HG02938 (cell line): Measurements from ENCODE around the gene CEACAM16.
"Not testable (repeated sequence)": the region's sequence is repeated elsewhere in the genome, so short reads cannot be mapped to it uniquely, and the experiment has no call there.

Experiments
- ATAC-seq: cut with Tn5 transposase; IDR thresholded peaks from one replicate; pipeline ENCODE4 v1.9.1; 2021; ENCODE audit warnings: mild to moderate bottlenecking, moderate library complexity; ENCODE audit not compliant: unreplicated experiment

Gene CEACAM16

DNA sequence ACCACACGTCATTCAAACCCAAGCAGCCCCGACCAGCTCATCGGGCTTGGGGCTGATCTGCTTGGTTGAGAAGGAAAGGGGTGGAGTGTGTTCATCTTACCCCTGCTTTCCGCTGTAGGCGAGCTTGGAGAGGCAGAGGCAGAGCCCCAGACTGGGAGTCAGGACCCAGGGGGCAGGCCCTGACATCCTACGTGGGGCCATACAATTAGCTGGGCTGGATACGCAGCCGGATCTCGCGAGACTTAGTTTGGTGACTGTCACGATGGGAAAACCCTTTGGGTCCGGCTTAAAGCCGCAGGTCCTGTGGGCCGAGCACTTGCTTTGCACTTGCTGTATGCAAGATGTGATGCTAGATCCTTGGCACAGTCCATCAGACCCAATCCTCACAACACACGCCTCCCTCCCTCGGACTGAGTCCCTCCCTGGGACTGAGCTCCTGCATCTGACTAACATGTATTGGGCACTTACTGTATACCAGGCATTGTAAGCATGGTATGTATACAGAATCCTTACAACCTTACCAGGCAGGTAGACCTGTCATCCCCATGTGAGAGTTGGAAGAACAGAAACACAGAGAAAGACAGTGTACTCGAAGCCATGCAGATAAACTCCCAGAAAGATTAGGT, 3.7 kb downstream of the CEACAM16 start:
- no peak for ATAC-seq

- no peak for ATAC-seq
Measured at GRCh38 chr19:44703336-44704078, 4.6 kb downstream of the CEACAM16 start.

- ATAC-seq: no peak
Measured at GRCh38 chr19:44704982-44705381, 6.0 kb downstream of the CEACAM16 start.

DNA sequence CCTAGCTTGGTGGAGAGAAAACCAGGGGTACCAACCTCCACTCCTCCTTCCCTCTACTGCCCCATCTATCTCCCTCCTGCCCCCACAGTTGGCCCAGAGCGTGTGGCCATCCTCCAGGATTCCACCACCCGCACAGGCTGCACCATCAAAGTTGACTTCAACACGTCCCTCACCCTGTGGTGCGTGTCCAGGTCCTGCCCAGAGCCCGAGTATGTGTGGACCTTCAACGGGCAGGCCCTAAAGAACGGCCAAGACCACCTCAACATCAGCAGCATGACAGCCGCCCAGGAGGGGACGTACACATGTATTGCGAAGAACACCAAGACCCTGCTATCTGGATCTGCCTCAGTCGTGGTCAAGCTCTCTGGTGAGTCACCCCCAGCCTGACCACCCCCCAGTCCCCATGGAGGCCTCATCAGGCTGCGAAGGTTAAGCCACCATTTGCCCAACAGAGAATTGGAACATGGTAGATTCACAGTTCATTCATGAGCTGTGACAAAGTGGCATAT, 6.6 kb downstream of the CEACAM16 start:
- ATAC-seq: no peak

DNA sequence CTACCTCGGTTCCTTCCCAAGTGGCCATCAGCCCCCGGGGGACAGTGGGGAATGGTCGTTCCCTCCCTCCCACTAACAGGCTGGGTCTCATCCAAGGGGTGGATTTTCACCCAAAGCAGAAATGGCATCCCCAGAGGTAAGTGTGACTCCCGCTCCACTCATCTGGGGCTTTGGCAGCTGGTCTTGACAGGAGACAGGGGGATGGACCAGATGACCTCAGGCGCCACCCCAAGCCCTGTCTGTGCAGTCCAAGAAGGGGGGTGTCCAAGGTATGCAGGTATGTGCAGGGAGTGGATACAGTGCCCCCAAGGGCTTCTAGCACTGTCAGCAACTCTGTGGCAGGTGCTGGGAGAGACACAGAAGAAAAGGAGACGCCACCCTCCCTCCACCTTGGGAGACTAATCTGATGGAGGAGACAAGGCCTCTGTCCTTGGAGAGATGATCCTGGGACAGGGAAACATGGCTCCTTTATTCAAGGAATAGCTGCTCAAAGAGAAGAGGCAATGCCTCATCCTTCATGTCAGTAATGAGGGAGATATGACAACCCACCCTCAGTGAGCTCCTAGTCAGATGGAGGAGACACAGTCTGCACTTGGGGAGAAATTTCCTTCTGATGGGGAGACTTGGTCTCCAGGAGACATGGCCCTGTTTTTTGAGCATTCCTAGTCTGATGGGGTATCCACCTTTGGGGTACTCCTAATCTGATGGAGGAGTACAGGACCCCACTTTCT, 7.7 kb downstream of the CEACAM16 start:
- ATAC-seq: no peak

GRCh38 chr19:44707794-44708193, 8.8 kb downstream of the CEACAM16 start:
- ATAC-seq: no peak

DNA sequence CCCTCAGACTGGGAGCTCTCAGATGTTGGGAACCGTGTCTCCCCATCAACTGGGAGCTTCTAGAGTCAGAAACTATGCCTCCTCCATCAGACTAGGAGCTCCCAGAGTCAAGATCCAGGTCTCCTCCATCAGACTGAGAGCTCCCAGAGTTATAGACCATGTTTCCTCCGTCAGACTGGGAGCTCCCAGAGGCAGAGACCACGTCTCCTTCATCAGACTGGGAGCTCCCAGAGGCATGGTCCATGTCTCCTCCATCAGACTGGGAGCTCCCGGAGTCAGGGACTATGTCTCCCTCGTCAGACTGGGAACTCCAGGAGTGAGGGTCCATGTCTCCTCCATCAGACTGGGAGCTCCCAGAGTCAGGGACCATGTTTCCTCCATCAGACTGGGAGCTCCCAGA, 10.0 kb downstream of the CEACAM16 start:
- ATAC-seq: no peak

DNA sequence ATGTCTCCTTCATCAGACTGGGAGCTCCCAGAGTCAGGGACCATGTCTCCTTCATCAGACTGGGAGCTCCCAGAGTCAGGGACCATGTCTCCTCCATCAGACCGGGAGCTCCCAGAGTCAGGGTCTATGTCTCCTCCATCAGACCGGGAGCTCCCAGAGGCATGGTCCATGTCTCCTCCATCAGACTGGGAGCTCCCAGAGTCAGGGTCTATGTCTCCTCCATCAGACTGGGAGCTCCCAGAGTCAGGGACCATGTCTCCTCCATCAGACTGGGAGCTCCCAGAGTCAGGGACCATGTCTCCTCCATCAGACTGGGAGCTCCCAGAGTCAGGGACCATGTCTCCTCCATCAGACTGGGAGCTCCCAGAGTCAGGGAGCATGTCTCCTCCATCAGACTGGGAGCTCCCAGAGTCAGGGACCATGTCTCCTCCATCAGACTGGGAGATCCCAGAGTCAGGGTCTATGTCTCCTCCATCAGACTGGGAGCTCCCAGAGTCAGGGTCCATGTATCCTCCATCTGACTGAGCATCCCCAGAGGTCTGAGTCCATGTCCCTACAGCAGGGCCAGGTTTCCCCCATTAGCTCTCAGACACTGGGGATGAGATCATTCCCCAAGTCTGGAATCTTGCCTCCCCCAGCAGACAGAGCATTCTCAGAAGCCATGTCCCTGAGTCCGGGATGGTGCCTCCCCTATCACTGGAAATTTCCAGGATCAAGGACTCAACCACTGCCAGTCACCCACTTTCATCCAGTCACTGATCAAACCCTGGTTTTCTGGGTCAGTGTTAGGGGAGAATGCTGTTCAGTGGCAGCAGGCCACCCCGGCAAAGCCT, 10.7 kb downstream of the CEACAM16 start:
- ATAC-seq: not testable (repeated sequence)

- ATAC-seq: no peak
Measured at GRCh38 chr19:44710483-44710882, 11.5 kb downstream of the CEACAM16 start.

- ATAC-seq: no peak
Measured at GRCh38 chr19:44712864-44713515, 14.0 kb downstream of the CEACAM16 start.

GRCh38 chr19:44714597-44715169, 15.7 kb downstream of the CEACAM16 start:
- no peak for ATAC-seq

- no peak for ATAC-seq
Measured at GRCh38 chr19:44717603-44718002, 18.7 kb downstream of the CEACAM16 start.

- ATAC-seq: no peak
Measured at GRCh38 chr19:44718441-44719261, 19.7 kb downstream of the CEACAM16 start.

DNA sequence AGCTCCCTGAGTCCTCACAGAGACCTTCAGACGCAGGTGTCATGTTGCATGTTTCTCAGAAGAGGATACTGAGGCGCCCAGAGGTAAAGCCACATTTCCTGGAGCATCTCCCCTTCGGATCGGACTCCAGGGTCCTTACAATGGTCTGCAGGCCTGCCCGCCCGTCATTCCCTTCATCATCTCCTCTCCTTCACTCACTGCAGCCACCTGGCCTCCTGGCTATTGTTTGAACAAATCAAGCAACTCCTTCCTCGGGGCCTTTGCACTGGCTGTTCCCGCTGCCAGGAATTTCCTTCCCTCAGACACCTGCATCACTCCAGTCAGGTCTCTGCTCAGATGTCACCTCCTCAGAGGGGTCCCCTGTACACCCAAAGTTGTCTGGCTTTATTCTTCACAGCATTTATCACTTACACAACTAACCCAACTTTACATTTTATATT, 20.3 kb downstream of the CEACAM16 start:
- no peak for ATAC-seq

DNA sequence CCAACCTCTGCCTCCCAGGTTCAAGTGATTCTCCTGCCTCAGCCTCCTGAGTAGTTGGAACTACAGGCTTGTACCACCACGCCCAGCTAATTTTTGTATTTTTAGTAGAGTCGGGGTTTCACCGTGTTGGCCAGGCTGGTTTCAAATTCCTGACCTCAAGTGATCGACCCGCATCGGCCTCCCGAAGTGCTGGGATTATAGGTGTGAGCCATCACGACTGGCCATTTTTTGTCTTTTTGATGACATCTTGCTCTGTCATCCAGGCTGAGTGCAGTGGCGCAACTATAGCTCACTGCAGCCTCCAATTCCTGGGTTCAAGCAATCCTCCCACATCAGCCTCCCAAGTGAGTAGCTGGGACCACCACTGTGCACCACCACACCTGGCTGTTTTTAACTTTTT, 21.4 kb downstream of the CEACAM16 start:
- not testable (repeated sequence) for ATAC-seq

DNA sequence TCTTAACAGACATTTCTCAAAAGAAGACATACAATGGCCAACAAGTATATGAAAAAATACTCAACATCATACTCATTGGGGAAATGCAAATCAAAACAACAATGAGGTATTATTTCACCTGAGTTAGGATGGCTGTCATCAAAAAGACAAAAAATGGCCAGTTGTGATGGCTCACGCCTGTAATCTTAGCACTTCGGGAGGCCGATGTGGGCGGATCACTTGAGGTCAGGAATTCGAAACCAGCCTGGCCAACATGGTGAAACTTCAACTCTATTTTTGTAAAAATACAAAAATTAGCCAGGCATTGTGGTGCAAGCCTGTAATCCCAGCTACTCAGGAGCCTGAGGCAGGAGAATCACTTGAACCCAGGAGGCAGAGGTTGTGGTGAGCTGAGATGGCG, 22.0 kb downstream of the CEACAM16 start:
- ATAC-seq: no peak

GRCh38 chr19:44721369-44721768, 22.4 kb downstream of the CEACAM16 start:
- not testable (repeated sequence) for ATAC-seq

DNA sequence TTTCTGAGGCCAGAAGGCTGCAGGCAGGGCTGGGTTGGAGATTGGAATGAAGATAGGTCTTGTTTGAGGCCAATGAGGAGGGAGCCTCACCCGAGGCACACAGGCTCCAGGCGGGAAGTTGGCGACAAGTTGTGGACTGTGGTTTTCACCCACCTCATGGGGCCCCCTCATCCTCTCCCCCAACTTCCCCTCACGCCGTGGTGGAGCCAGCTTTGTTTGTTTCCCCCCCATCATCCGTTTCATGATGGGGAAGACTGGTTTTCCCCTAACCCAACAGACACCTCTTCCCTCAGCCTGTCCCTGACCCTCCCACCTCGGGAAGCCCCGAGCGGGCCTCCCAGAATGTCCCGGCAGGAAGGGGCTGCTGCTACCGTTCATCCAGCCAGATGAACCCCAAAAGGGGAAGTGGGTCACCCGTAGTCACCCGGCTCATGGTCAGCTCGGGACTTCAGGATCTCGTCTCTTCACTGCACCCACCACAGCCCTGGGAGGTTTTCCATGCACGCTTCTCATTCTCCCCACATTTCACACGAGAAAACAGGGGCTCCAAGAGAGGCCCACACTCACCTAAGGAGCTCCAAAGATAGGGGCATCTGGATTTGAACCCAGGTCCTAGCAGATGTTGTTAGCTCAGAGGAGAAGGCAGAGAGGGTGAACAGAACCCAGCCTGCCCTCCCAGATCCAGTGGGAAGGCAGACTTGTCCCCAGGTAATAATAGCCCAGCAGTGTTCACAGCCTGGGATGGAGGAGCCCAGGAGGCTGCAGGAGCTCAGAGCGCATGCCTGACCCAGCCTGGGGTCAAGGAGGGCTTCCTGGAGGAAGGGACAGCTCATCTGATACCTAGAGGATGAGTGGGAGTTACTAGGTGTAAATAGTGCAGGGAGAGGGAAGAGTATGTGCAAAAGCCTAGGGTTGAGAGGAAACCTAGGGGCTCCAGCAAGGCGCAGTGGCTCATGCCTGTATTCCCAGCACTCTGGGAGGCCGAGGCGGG, 23.5 kb downstream of the CEACAM16 start:
- ATAC-seq: no peak
